Measurements from ENCODE around the gene ZNF576.
"Not testable (repeated sequence)": the region's sequence is repeated elsewhere in the genome, so short reads cannot be mapped to it uniquely, and the experiment has no call there.

Gene ZNF576

DNA sequence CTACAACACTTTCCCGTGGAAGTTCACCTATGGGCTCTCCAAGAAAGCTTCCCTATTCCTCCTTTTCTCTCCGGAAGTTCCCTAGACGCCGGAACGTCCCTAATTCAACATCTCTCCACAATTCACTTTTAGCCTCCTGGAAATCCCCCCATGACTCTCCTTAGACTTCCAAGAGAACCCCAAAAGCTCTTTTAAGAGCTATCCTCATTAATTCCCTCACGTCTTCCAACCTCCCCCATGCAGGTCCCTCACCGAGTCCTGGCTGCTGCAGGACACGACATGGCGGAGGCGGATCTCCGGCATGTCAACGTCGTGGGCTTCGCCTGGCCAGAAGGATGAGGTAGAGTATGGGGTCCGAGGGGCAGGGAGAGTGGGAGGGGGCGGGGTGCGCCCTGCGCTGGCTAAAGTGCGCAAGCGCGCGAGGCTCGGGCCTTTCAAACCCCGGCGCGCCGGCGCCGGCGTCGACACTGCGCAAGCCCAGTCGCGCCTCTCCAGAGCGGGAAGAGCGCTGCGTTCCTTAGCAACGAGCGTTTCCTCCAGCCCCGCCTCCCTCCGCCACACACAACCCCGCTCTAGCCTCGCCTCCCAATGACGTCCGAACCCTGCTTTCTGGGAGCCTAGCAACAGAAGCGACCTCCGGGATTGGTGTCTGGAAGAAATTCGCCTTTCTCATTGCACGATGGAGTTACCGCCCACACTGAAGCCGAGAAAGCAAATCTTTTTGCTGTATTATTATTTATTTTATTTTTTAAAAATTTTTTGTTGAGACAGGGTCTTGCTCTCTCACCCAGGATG lies 21.0 kb upstream of the ZNF576 start, which contains the start of the genes PINLYP and XRCC1:
Gene PINLYP, plus strand, starts transcription at position 646 of the 795 bp plus-strand sequence. CDS start 1,391 bp downstream, outside the sequence.
Gene XRCC1, minus strand, starts transcription at position 372 of the 795 bp plus-strand sequence. Its CDS starts 69 bp downstream, at position 303.
- DNase-seq (ENCODE audit: low spot score): peak; percentile 98

DNA sequence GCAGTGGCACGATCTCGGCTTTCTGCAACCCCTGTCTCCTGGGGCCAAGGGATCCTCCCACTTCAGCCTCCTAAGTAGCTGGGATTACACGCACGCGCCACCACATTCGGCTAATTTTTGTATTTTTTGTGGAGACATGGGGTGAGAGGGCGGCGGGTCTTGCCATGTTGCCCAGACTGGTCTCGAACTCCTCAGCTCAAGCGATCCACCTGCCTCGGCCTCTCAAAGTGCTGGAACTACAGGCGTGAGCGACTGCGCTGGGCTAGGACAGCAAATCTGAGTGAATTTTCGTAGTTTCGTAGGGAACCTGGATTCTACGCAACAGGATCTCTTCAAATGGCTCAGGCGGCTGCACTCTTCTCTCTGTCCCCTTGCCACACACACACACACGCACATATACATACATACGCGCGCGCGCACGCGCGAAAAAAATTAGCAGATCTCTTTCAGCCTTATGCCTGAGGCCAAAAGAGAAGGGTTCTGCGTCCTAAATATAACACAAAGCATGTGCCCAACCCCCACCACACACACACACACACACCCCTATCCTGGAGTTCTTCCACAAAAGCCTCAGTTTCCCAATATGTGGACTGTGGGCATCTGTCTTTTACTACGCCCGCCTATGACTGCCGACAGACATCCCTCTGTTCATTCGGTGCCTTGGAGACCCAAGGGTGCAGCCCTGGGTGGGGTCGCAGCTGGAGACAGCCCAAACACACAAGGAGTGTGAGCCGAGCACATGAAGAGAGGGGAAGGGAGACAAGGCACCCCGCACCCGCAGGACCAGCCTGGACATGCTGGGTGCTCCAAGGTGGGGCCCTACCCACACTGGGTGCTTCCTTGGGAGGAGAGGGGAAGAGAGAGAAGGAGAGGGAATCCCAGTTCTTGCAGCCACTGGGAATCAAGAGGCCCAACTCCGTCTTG lies 20.2 kb upstream of the ZNF576 start:
- no peak for DNase-seq (ENCODE audit: low spot score)

DNA sequence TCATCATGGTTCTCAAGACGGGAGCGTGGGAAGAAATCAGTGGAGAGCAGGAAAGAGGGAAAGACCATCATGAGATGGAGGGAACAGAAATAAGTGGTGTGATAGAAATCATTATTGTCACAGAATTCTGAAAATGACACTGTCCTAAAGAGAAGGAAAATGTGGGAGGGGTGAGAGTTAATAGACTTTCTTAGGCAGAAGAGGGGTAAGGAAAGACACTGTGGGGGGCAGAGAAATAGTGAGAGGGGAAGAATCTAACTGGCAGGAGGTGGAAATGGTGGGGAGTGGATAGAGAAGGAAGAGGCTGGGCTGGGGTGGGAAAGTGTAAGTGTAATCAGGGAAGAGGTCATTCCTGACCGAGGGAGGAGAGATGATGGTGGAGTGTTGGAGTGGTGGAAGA lies 17.6 kb upstream of the ZNF576 start:
- no peak for DNase-seq (ENCODE audit: low spot score)

DNA sequence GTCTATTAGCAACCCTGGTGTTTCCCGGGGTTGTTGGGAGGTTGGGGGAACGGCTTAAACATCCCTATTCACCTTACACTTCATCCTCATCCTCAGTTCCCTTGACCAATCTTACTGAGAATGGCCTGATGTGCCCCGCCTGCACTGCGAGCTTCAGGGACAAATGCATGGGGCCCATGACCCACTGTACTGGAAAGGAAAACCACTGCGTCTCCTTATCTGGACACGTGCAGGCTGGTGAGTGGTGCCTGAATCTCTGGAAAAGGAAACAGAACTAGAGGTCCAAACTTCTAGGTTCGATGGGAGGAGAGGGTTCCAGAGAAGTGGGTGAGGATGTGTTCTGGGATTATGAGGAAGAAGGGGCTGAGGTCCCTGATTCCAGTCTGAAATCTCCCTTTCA lies 14.9 kb upstream of the ZNF576 start:
- DNase-seq (ENCODE audit: low spot score): no peak

DNA sequence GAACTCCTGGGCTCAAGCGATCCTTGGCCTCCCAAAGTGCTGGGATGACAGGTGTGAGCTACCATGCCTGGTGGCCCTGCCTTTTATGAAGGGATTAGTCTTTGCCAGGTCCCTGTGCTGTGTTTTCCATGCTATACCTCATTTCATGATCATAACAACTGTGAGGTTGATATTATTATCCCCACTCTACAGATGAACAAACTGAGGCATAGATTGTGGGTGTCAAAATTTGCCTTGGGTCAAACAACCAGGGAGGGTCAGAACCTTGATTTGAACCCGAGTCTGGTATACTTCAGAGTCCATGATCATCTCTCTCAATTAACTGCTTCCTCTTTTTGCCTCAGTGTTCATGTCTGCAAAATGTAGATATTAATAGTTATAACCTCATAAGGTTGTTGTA lies 13.9 kb upstream of the ZNF576 start:
- no peak for DNase-seq (ENCODE audit: low spot score)

DNA sequence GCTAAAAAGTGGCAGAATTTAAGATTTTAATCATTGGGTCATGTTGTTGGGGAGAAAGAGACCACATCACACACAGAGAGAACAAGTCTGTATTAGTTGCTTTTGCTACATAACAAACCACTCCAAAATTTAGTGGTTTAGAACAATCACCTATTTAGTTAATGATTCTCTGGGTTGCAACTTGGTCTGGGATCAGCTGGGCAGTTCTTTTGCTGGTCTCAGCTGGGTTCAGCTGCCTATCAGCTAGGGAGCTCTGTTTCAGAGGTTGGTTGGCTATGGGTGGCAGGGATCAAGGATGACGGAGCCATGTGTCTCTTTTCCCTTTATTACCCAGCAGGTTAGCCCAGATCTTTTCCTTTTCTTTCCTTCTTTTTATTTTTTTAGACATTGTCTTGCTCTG lies 11.9 kb upstream of the ZNF576 start:
- DNase-seq (ENCODE audit: low spot score): no peak

DNA sequence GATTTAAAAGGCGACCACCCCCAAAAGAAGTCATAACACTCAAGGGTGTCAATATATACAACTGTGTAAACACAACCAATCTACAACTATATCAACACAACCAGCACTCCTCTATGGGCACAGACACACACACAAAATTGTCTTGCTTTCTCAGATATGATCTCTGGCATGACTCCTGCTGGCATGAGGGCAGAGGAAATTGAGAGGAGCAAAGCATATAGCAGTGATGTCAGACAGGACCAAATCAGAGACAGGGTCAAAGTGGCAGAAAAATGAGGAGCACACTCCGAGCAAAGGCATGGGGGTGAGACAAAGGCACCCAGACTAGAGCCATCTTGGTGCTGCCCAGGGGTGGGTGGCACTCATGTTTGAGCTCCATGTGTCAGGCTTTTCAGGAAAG lies 10.0 kb upstream of the ZNF576 start:
- DNase-seq (ENCODE audit: low spot score): no peak

DNA sequence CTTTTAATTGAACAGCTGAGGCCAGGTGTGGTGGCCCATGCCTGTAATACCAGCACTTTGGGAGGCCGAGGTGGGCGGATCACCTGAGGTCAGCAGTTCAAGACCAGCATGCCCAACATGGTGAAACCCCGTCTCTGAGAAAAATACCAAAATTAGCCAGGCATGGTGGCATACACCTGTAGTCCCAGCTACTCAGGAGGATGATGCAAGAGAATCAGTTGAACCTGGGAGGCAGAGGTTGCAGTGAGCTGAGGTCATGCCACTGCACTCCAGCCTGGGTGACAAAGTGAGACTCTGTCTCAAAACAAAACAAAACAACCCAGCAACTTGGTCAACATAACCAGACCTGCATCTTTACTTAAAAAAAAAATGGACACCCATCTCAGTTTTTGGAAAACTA lies 9.4 kb upstream of the ZNF576 start:
- not testable (repeated sequence) for DNase-seq (ENCODE audit: low spot score)

DNA sequence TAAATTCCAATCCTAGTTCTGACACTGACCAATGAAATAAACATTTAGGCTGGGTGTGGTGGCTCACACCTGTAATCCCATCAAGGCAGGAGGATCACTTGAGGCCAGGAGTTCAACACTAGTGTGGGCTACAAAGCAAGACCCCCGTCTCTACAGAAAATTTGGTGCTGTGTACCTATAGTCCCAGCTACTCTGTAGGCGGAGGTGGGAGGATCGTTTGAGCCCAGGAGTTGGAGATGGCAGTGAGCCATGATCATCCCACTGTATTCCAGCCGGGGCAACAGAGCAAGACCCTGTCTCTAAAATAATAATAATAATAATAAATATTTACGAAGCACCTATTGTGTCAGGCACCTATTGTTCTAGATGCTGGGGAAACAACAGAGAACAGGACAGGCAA lies 7.1 kb upstream of the ZNF576 start:
- no peak for DNase-seq (ENCODE audit: low spot score)

DNA sequence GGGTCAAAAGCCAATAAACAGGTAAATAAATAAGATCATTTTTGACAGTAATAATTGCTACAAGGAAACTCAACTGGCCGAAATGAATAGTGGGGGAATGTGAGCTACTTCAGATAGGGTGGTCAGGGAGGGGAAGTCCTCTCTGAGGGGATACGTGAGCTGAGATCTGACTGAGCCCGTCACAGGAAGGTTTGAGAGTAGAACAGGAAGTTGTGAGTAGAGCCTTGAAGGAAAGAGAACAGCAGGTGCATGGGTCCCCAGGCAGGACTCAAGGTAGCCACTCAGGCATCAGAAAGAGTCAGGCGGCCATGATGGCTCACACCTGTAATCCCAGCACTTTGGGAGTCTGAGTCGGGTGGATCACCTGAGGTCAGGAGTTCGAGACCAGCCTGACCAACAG lies 6.7 kb upstream of the ZNF576 start:
- DNase-seq (ENCODE audit: low spot score): no peak

DNA sequence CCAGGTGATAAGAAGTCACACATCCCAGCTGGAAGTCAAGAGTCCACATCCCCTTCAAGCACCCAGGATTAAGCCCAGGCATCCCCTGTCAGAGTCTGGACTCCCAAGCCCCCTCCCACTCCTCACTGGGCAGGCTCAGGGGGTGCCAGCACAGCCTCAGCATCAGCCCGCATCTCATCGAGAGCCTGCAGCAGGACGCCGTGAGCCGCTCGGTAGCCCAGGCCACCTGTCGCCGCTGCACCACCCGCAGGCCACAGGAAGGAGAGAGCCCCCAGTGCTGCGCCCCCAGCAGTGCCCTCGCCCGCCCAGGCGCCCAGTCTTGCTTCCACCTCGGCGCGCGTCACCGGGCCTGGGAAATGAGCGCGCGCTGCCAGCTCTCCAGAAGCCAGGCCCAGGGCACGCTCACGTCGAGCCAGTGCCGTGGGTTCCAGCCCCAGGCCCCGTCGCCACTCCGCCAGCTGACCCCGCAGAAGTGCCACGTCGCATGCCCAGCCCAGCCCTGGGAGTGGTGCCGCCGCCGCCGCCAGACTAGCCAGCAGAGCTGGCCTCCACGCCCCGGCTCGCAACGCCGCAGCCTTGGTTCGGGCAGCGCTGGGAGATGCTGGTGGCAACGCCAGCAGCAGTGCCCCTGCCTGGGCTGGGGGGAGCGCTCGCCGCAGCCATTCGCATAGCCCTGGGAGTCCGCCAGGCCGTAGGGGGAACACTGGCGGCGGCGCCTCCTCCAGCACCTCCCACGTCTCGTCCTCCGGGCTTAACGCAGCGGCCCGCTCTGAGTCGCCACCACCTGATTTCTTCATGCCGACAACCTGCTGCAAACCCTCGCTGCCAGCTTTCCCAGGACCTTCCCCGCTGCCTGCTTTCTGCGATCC lies 4.3 kb upstream of the ZNF576 start:
- DNase-seq (ENCODE audit: low spot score): no peak

DNA sequence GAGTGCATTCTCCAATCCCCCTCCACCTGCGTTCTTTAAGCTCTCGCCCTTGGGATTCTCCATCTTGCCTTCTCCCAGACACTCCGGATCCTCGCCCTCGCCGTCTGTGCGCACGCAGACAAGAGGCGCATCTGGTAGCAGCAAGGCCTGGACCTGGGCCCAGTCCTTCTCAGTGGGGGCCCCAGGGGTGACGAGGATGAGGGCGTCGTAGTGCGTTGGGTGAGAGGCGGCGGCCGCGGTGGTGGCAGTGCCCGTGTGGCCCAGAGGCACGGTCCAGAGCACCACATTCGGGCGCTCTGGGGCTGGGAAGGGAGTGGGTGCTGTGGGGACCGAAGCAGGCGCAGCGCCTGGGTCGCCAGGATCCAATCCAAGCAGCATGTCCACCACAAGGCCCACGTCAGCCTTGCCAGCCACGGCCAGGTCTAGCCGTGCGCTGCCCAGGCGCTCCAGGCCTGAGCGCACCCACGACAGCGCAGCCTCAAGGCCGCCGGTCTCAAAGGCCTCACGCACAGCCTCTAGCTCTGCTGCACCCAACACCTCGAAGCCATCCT lies 3.5 kb upstream of the ZNF576 start:
- no peak for DNase-seq (ENCODE audit: low spot score)

DNA sequence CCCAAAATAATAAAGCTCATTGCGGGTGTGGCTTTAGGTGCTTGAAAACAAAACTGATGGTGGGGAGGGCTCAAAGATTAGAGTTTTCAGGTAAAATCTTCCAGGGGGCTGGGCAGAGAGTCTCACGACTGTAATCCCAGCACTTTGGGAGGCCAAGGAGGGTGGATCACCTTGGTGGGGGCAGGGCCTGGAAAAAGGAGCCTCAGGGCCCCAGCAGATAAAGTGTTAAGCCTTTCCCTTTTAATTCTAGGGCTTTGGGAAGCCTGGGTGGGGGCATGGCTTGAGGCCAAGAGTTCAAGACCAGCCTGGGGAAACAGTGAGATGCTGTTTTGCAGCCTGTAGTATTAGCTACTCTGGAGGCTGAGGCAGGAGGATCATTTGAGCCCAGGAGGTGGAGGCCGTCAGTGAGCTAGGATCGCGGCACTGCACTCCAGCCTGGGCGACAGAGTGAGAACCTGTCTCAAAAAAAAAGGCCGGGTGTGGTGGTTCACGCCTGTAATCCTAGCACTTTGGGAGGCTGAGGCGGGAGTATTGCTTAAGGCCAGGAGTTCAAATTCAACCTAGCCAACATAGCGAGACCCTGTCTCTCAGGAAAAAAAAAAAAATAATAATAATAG lies 2.2 kb upstream of the ZNF576 start:
- DNase-seq (ENCODE audit: low spot score): no peak

DNA sequence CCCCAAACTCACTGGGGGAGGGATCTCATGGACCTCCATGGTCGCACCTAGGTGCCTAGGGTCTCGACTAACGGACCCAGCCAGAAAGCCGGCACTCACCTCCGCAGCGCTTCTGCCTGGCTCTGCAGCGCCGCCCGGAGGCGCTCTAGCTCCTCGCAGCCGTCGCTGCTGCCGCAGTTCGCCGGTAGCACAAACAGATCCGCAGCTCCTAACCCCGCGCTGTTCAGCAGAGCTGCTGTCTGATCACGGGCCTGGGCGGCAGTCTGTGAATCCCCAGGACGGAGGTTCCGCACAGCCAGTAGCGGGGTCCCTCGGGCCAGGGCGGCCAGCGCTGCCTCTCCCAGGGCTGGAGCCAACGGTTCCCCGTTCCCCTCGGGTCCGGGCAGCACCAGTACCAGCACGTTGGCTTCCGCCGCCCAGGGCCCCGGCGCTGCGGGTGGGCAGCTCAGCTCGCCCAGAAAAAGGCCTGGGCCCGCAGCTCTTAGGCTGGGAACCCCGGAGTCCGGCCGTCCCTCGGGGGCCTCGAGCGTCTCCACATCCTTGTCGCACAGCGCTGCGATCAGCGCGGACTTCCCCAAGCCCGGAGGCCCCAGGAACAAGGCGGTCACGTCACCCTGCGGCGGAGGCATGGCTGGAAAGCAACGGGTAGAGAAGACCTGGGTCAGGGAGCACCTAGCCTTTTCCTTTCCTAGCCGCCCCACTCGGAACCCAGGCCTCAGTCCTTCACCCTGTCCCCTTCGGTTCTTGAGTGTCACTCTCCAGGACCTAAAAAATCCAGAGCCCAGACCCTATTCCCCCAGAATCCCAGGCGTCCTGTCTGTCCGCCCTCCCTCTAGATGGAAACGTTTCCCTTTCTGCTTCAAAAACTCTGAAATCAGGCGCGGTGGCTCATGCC lies 1.4 kb upstream of the ZNF576 start:
- peak; percentile 63 for DNase-seq (ENCODE audit: low spot score)

DNA sequence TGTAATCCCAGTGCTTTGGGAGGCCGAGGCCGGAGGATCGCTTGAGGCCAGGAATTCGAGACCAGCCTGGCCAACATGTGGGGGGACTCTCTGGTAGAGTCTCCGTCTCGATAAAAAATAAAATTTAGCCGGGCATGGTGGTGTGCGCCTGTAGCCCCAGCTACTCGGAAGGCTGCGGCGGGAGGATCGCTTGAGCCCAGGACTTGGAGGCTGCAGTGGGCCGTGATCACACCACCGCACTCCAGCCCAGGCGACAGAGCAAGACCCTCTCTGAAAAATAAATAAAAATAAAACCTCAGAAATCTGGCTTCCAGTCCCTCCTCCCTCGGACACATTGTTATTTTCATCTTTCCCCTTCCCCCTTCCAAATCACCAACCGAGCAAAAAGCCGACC lies 793 bp upstream of the ZNF576 start:
- no peak for DNase-seq (ENCODE audit: low spot score)

DNA sequence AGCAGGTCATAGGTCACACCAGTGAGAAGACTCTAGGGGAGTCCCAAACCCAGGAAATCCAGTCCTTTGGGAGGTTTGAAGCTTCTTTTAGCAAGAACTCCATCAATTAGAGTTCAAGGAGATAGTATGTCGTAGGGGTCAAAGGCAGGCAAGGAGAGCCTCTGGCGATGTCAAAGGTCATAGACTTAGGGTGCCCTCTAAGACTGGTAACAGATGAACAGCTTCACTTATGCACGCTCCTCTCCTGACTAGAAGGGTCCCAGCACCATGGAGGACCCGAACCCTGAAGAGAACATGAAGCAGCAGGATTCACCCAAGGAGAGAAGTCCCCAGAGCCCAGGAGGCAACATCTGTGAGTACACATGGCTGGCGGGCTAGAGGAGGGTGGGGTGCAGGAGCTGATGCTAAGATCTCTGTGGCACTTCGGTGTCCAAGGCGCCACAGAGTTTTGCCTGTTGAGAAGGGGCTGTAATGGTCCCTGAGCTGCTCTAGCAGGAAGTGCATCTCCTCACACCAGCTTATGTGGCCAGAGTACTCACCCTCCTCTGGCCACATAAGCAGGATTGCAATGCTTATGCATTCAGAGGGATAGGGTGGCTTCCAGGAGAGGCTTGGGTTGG lies 557 bp downstream of the ZNF576 start:
- DNase-seq (ENCODE audit: low spot score): no peak

DNA sequence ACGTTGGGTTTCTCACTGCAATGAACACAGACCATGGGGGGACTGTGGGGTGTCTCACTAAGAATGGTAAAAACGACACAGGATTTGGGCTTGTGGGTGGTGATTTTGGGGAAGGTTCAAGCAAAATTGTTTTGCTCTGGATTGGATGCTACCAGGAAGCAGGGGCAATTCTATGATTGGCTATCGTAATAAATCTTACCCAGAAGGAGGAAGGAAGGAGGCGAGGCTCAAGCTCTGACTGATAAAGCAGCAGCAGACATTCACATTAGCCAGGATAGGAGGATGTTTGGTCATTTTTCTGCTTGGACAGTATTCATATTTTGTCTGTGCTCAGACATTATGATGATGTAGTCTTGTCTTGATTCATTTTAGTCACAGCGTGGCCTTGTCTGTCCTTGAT lies 1.5 kb downstream of the ZNF576 start:
- no peak for DNase-seq (ENCODE audit: low spot score)

DNA sequence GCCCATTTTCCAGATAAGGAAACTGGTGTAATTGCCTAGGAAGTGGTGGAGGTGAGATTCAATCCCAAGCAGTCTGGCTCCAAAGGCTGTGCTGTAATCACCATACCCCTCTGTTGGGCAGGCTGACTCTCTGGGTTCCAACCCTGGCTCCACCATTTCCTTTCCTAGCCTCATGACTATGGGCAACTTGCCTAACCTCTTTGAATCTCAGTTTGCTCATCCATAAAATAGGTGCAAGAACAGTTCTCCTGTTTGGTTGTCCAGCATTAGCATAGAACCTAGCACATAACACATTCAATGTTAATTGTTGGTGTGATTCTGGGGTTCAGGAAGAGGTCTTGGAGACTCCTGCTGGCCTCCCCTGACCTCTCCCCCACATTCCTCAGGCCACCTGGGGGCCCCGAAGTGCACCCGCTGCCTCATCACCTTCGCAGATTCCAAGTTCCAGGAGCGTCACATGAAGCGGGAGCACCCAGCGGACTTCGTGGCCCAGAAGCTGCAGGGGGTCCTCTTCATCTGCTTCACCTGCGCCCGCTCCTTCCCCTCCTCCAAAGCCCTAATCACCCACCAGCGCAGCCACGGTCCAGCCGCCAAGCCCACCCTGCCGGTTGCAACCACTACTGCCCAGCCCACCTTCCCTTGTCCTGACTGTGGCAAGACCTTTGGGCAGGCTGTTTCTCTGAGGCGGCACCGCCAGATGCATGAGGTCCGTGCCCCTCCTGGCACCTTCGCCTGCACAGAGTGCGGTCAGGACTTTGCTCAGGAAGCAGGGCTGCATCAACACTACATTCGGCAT lies 2.2 kb downstream of the ZNF576 start:
- no peak for DNase-seq (ENCODE audit: low spot score)

All from AG08396 (cell line).